ENCODE data around the gene ELOB. TPM values are rescaled to one million over a fixed set of nuclear protein-coding genes. Genes with fewer than 3 reads are reported as not detected.

The ELOB gene
- polyA plus RNA-seq, 1 donor, result 158 TPM

GRCh38 chr16:2768403-2769089, 8.5 kb downstream of the ELOB start:
- DNase-seq (ENCODE audit: low read depth), result no peak

- no peak for DNase-seq (ENCODE audit: low read depth)
These were observed 9.2 kb downstream of the ELOB start for GRCh38 chr16:2767891-2768290.

DNA sequence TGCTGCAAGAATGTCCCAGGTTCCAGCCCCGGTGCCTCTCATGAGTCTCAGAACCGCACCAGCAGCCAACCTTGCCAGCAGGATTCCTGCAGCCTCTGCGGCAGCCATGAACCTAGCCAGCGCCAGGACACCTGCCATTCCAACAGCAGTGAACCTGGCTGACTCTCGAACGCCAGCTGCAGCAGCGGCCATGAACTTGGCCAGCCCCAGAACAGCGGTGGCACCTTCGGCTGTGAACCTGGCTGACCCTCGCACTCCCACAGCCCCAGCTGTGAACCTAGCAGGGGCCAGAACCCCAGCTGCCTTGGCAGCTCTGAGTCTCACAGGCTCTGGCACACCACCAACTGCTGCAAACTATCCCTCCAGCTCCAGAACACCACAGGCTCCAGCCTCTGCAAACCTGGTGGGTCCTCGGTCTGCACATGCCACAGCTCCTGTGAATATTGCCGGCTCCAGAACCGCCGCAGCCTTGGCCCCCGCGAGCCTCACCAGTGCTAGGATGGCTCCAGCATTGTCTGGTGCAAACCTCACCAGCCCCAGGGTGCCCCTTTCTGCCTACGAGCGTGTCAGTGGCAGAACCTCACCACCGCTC, 9.8 kb downstream of the ELOB start:
- DNase-seq (ENCODE audit: low read depth), result no peak

DNA sequence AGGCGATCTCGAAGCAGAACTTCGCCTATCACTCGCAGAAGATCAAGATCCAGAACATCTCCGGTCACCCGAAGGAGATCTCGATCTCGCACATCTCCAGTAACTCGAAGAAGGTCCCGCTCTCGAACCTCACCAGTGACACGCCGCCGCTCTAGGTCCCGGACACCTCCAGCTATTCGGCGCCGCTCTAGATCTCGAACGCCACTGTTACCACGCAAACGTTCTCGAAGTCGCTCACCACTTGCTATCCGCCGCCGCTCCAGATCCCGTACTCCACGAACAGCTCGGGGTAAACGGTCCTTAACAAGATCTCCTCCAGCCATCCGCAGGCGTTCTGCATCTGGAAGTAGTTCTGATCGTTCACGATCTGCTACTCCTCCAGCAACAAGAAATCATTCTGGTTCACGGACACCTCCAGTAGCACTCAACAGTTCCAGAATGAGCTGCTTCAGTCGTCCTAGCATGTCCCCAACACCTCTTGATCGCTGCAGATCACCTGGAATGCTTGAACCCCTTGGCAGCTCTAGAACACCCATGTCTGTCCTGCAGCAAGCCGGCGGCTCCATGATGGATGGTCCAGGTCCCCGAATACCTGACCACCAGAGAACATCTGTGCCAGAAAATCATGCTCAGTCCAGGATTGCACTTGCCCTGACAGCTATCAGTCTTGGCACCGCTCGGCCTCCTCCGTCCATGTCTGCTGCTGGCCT, 10.5 kb downstream of the ELOB start:
- no peak for DNase-seq (ENCODE audit: low read depth)

GRCh38 chr16:2765462-2766404, 11.3 kb downstream of the ELOB start:
- no peak for DNase-seq (ENCODE audit: low read depth)

- DNase-seq (ENCODE audit: low read depth), result no peak
These were observed 12.4 kb downstream of the ELOB start for GRCh38 chr16:2764718-2765117.

GRCh38 chr16:2763173-2763572, 13.9 kb downstream of the ELOB start:
- no peak for DNase-seq (ENCODE audit: low read depth)

DNA sequence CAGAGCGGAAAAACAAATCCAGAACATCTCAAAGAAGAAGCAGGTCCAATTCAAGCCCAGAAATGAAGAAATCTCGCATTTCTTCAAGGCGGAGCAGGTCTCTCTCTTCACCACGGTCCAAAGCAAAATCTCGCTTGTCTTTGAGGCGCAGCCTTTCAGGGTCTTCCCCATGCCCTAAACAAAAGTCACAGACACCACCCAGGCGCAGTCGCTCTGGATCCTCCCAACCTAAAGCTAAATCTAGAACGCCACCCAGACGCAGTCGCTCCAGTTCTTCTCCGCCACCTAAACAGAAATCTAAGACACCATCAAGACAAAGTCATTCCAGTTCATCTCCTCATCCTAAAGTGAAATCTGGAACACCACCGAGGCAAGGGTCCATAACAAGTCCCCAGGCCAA, 14.4 kb downstream of the ELOB start:
- DNase-seq (ENCODE audit: low read depth), result no peak

- DNase-seq (ENCODE audit: low read depth), result no peak
These were observed 15.0 kb downstream of the ELOB start for GRCh38 chr16:2761886-2762583.

GRCh38 chr16:2761472-2761871, 15.6 kb downstream of the ELOB start:
- DNase-seq (ENCODE audit: low read depth), result no peak

- no peak for DNase-seq (ENCODE audit: low read depth)
These were observed 19.7 kb downstream of the ELOB start for GRCh38 chr16:2757344-2757743.

DNA sequence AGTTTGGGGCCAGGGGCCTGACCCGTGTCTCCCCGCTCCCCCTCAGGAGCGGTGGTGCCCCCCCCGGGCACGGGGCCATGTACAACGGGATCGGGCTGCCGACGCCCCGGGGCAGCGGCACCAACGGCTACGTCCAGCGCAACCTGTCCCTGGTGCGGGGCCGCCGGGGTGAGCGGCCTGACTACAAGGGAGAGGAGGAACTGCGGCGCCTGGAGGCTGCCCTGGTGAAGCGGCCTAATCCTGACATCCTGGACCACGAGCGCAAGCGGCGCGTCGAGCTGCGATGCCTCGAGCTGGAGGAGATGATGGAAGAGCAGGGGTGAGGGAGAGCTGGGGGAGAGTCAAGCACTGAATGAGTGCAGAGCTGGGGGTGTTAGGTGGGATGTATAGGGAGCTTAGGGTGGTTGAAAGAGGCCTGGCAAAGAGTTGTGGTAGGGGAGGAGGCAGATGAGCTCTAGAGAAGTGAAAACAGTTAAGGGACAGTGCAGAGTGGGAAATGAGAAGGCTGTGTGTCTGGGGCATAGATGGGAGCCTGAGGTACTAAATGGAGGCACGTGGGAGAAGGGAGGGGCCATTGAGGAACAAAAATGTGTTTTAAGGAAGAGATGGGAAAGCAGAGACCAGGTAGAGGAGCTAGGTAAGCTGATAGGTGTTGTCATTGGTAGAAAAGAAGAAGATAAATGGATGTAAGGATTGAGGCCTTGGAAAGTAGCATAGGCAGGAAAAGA, 20.6 kb downstream of the ELOB start:
- DNase-seq (ENCODE audit: low read depth), result no peak

- DNase-seq (ENCODE audit: low read depth), result no peak
These were observed 21.9 kb downstream of the ELOB start for GRCh38 chr16:2755158-2755557.

DNA sequence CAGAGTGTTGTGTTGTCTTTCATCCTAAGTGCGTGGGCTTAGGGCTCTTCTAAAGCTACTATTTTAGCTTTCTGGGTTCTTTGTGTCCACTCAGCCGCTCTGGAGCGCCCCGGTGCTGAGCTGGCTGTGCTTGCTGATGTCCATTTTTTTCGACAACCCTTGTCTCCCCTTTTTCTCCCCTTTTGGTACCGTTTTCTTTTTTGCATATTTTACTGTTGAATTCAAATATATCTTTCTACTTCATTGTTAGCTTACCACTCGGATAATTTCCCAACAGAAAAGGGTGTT, 23.4 kb downstream of the ELOB start:
- no peak for DNase-seq (ENCODE audit: low read depth)

GRCh38 chr16:2752850-2753732, 24.0 kb downstream of the ELOB start:
- DNase-seq (ENCODE audit: low read depth), result peak; percentile 62

DNA sequence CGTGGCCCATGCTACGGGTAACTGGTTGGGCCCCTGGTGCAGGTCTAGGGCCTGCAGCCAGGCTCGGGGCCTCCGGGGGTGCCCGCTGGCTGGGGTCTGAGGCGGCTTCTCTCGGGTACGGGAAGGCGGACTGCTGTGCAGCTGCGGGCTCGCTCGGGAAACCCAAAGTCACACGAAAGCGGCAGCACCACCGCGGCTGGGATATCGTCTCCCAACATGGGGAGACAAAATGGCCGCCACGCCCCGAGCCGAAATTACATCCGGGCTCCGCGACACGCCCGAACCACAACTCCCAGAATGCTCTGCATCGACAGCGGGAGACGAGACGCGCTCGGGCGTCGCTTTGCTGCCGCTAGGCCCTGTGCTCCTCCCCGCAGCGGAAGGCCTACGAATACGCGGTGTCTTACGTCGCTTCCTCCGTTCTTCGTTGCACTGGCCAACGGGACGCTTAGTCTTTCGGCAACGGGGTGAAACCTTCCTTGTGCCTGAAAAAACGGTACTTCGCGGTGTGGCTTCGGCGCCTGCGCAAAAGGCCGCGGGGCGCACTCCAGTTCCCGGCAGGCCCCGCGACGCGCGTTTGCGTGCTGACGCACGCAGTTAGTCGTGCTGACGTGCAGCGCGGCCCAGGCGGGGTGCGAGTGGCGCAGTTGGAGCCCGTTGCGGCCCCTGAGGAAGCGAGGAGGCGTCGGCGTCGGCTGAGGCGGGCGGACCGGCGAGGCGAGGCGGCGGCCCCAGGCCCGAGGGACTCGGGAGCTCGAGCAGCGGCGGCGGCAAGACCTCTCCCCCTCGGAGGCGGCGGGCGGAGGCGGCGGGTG, 24.8 kb downstream of the ELOB start, which contains the start of gene SRRM2:
SRRM2 (plus strand) TSS at position 604 of the 815 bp plus-strand sequence. CDS start 3,727 bp downstream, outside the sequence.
- peak; percentile 92 for DNase-seq (ENCODE audit: low read depth)

DNA sequence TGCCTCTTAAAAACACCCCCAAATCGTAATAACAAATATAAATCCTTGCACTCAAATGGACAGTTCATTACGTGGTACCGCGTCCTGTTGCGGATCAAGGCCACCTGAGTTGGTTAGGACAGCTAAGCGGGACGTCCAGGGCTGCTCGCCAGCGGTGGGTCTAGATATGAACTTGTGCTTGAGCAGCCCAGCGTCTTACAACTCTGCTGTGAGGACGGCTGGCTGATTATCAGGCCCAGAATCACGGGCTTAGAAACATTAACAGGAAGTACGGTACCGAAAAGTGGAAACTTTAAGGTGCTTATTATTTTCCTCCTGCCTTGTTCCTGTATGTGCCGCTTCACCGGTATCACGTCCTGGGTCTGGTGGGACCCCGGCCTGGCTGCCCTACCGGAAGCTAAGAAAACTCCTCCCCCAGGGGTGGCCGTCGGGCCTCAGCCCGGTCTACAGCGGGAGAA, 25.5 kb downstream of the ELOB start:
- DNase-seq (ENCODE audit: low read depth), result no peak

GRCh38 chr16:2749936-2750335, 27.1 kb downstream of the ELOB start:
- no peak for DNase-seq (ENCODE audit: low read depth)

- no peak for DNase-seq (ENCODE audit: low read depth)
These were observed 27.6 kb downstream of the ELOB start for GRCh38 chr16:2749476-2749875.
